ENCODE measurements around the gene APLN. TPM values are rescaled to one million over a fixed set of nuclear protein-coding genes. Genes with fewer than 3 reads are reported as not detected.

APLN gene
- polyA plus RNA-seq, 1 experiment, result 0.21 TPM

DNA sequence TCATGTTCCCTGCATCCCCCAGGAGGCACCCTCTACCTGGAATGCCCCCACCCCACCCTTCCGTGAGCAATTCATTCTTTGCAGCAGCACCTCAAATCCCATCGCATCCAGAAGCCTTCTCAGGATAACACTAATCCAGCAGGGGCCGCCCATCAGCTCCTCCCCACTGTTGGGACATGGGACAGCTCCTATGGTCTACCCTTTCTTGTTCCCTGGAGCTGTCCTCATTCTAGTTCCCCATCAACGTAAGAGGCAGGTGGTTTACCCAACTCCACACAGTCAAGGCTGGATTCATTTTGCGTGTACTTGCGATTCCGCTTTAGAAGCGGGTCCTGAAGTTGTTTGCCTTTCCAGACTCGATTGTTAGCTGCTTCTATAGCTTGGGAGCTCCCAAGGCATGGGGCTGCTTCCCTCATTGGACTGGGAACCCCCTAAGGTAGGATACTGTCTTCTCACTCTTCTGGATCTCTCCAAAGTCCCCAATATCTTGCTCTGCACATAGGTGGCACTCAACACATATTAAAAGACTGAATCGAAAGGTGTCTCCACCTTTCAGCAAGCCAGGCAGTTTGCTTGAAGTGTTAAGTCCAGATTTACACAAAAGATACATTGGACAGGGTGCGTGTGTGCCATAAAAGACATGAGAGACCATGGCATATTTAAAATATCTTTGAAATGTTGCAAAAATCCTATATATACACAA is 942 bp upstream of the APLN start:
- Histone ChIP-seq H3K27me3 (ENCODE audit: control insufficient read depth, insufficient read depth, low read length) (no peaks in the 10 kb centered on the region), H3K9me3 (ENCODE audit: control insufficient read depth, insufficient read depth, low read length) (no peaks in the 10 kb centered on the region), H3K4me3 (ENCODE audit: low read depth, low read length) (no peak overlapping the region), H3K27ac (ENCODE audit: low read depth, low read length) (no peak overlapping the region)
- TF ChIP-seq, protein P1, sequence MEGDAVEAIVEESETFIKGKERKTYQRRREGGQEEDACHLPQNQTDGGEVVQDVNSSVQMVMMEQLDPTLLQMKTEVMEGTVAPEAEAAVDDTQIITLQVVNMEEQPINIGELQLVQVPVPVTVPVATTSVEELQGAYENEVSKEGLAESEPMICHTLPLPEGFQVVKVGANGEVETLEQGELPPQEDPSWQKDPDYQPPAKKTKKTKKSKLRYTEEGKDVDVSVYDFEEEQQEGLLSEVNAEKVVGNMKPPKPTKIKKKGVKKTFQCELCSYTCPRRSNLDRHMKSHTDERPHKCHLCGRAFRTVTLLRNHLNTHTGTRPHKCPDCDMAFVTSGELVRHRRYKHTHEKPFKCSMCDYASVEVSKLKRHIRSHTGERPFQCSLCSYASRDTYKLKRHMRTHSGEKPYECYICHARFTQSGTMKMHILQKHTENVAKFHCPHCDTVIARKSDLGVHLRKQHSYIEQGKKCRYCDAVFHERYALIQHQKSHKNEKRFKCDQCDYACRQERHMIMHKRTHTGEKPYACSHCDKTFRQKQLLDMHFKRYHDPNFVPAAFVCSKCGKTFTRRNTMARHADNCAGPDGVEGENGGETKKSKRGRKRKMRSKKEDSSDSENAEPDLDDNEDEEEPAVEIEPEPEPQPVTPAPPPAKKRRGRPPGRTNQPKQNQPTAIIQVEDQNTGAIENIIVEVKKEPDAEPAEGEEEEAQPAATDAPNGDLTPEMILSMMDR (IDR thresholded peaks at IDR 0.05; ENCODE audit: low read depth, low read length), result no peak
- POLR2A ChIA-PET, result no interaction called here
- CTCF ChIA-PET, result no interaction called here
- no peak for DNase-seq (ENCODE audit: low read depth, low spot score)

DNA sequence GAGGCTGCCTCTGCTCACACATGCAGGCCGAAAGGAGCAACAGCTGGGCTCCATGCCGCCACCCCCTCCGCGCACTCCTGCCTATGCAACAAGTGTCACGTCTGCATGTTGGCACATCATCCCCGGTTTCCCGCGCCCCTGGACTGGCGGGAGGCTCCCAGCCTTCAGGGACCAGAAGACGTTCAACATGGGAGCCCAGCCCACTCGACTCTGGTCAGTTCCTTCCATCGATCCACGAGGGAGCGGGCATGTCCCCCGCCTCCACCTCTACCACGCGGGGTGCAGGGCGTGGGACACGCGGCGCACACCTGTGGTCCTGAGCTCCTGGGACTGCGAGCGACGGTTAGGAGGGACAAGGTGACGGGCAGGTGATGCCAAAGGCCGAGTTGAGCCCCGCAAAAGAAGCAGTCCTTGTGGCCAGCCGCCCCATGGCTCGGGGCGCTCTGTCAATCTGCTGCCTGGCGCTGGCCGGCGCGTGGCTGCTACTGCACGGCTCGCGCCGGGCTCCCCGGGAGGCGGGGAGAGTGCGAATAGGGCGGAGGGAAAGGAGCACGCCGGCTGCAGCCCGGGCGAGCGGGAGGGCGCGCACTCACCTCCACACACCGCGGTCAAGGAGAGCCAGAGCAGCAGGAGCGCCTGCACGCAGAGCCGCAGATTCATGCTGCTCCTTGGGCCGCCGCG is 645 bp downstream of the APLN start:
- Histone ChIP-seq H3K4me3 (ENCODE audit: low read depth, low read length) (peak overlapping the region; percentile 50), H3K9me3 (ENCODE audit: control insufficient read depth, insufficient read depth, low read length) (no peaks in the 10 kb centered on the region), H3K27me3 (ENCODE audit: control insufficient read depth, insufficient read depth, low read length) (no peaks in the 10 kb centered on the region), H3K27ac (ENCODE audit: low read depth, low read length) (no peak overlapping the region)
- CTCF ChIA-PET, result interaction anchor here (0.7 to 1.0 kb wide), 3 partner anchors 18 to 72 kb away, joined by 4 to 5 read pairs (median 5); no protein-coding TSS in a partner anchor
- no peak for DNase-seq (ENCODE audit: low read depth, low spot score)
- TF ChIP-seq, protein P1 (IDR thresholded peaks at IDR 0.05; ENCODE audit: low read depth, low read length), result no peak
- POLR2A ChIA-PET, result interaction anchor here (1.0 kb wide), 1 partner anchor 12 kb away, joined by 5 read pairs; no protein-coding TSS in a partner anchor

DNA sequence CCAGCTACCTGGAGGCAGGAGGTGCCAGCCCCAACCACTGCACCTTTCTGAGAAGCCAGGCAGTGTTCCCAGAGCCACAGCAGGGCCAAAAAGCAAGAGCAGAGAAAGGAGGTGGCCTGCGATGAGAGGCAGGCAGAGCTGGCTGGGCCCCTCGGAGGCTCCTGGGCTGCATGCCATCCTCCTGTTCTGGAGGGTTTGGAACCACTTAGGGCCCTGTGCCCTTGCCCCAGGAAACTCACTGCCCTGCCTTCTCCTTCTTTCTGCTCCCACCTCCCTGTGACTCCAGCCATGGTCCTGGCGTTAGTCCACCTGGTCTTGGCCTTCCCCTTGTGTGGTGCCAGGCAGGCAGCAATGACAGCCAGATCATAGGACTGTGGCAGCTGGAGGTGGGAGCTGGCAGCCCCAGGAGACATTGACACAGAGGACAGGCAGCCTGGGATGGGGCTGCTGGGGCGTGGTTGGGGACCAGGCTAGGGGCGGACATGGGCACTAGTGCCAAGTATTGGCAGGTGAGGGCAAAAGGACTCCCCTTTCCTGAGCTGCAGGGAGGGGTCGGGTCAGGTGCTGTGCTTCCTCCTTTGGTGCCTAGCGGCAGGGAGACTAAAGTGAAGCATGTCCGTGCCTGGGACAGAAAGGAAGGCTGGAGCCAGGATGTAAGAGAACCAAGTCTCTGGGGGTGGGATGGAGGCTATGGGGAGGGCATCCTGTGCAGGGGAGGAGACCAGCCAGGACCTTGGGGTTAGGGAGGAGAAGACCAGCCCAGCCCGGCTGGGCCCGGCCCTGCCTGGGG is 1.4 kb downstream of the APLN start:
- ChIA-PET CTCF (no interaction called here), POLR2A (no interaction called here)
- Histone ChIP-seq H3K27ac (ENCODE audit: low read depth, low read length) (no peak overlapping the region), H3K27me3 (ENCODE audit: control insufficient read depth, insufficient read depth, low read length) (no peaks in the 10 kb centered on the region), H3K4me3 (ENCODE audit: low read depth, low read length) (0 out of 2 replicates have a peak overlapping the region, but pooled peaks have one; percentile 50), H3K9me3 (ENCODE audit: control insufficient read depth, insufficient read depth, low read length) (no peaks in the 10 kb centered on the region)
- TF ChIP-seq, protein P1 (IDR thresholded peaks at IDR 0.05; ENCODE audit: low read depth, low read length), result no peak
- DNase-seq (ENCODE audit: low read depth, low spot score), result no peak

DNA sequence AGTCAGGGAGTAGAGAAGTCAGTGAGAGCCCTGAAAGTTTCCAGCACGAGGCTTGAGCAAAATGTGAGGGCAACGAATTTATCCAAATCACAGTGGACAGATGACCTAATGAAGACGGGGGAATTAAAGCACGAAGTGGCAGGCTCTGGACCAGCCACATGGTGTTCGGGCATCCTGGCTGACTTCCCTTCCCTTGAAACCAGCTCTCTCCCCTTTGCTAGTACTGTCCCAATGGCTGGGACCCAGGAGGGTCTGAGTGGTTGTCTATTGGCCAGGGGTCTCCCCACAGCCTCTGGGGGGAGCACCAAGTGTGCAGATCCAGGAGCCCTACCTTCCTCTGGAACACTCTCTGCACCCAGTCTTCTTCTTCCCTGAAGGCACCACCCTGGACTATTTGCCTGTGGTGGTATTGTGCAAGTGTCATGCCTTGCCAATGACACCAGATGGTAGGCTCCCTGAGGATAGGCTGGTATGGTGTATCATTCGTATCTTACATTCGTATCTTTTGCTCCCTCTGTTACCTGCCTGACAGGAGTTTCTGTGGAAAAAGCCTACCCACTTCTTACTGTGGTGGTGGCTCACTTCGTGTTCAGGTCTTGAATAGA is 2.1 kb downstream of the APLN start:
- ChIA-PET POLR2A (no interaction called here), CTCF (no interaction called here)
- Histone ChIP-seq H3K27me3 (ENCODE audit: control insufficient read depth, insufficient read depth, low read length) (no peaks in the 10 kb centered on the region), H3K27ac (ENCODE audit: low read depth, low read length) (no peak overlapping the region), H3K9me3 (ENCODE audit: control insufficient read depth, insufficient read depth, low read length) (no peaks in the 10 kb centered on the region), H3K4me3 (ENCODE audit: low read depth, low read length) (no peak overlapping the region)
- TF ChIP-seq, protein P1 (IDR thresholded peaks at IDR 0.05; ENCODE audit: low read depth, low read length), result no peak
- DNase-seq (ENCODE audit: low read depth, low spot score), result no peak
